ENCODE results near the gene GPR89A. TPM values are rescaled to one million over a fixed set of nuclear protein-coding genes. Genes with fewer than 3 reads are reported as not detected.
"Not testable (repeated sequence)": the region's sequence is repeated elsewhere in the genome, so short reads cannot be mapped to it uniquely, and the experiment has no call there.

The GPR89A gene
- total RNA-seq, 1 donor from 2014 or later: 43.9 TPM

GRCh38 chr1:145716641-145717345 lies 109.0 kb downstream of the GPR89A start:
- DNase-seq (ENCODE audit: low read depth): no peak

GRCh38 chr1:145717833-145718232 lies 110.0 kb downstream of the GPR89A start:
- DNase-seq (ENCODE audit: low read depth): peak; percentile 53

GRCh38 chr1:145718465-145718864 lies 110.7 kb downstream of the GPR89A start:
- not testable (repeated sequence) for DNase-seq (ENCODE audit: low read depth)

- DNase-seq (ENCODE audit: low read depth): no peak
Measured at GRCh38 chr1:145719230-145720079, 111.7 kb downstream of the GPR89A start, which contains the start of gene CD160. TSS of gene CD160 (plus strand) at chr1:145719499. CDS start at chr1:145728328, 8,829 bp downstream.

Other genes with a start within 250 kb of the GPR89A start
- 3.3 and 4.0 TPM in 2 replicates for gene NBPF20, start 182.4 kb upstream of the GPR89A start, total RNA-seq
- gene PDZK1, start 99.4 kb downstream of the GPR89A start, total RNA-seq: 55.0 and 90.7 TPM in 2 replicates
- gene CD160, start 111.5 kb downstream of the GPR89A start, total RNA-seq: not detected in 2 replicates
- 22.7 and 30.4 TPM in 2 replicates for gene RNF115, start 216.1 kb downstream of the GPR89A start, total RNA-seq
- 26.8 and 27.2 TPM in 2 replicates for gene POLR3C, start 216.2 kb downstream of the GPR89A start, total RNA-seq
- gene NUDT17, start 237.6 kb downstream of the GPR89A start, total RNA-seq: 10.7 and 13.6 TPM in 2 replicates

All from myocyte (in vitro differentiated cells).